SK-N-SH (cell line): Measurements from ENCODE around the gene LRRC32.

Experiments
- CHD2 ChIP-seq: fragments of 150-350 bp; IDR thresholded peaks from 2 replicates; pipeline ENCODE4 v1.6.1; 2018; ENCODE audit warnings: low read length; ENCODE audit not compliant: partially characterized antibody
- CTCF ChIP-seq: fragments of 200-600 bp; sonication (generic); IDR thresholded peaks from 2 replicates; pipeline ENCODE4 v1.6.1; 2017; ENCODE audit warnings: antibody characterized with exemption, mild to moderate bottlenecking, moderate library complexity
- EP300 ChIP-seq, 2 experiments: IDR thresholded peaks; 2 replicates each; pipeline versions ENCODE4 v1.4.0 to v1.6.1; 2012; ENCODE audit warnings: borderline replicate concordance in 1 of 2, low read depth in 1 of 2, low read length in 1 of 2
- EZH2phosphoT487 ChIP-seq: fragments of 200-600 bp; sonication (generic); IDR thresholded peaks from 2 replicates; pipeline ENCODE4 v1.6.1; 2017; ENCODE audit warnings: low read depth, mixed run types, mild to moderate bottlenecking, antibody characterized with exemption, moderate library complexity, borderline replicate concordance
- GABPA ChIP-seq: IDR thresholded peaks from 2 replicates; pipeline ENCODE4 v1.4.0; 2012; ENCODE audit warnings: low read depth, mild to moderate bottlenecking
- GATA2 ChIP-seq: sonication (generic); formaldehyde crosslinking; IDR thresholded peaks from 2 replicates; pipeline ENCODE4 v1.5.0; 2020; ENCODE audit warnings: mild to moderate bottlenecking, missing genetic modification reagents
- MAX ChIP-seq: IDR thresholded peaks from 2 replicates; pipeline ENCODE4 v1.4.0; 2012; ENCODE audit warnings: low read depth
- MEF2A ChIP-seq: IDR thresholded peaks from 2 replicates; pipeline ENCODE4 v1.4.0; 2012; ENCODE audit warnings: low read depth, borderline replicate concordance
- RAD21 ChIP-seq: IDR thresholded peaks from 2 replicates; pipeline ENCODE4 v1.6.1; 2012; ENCODE audit warnings: mild to moderate bottlenecking, low read length
- TCF12 ChIP-seq: IDR thresholded peaks from 2 replicates; pipeline ENCODE4 v1.4.0; 2012
- ZBTB33 ChIP-seq: IDR thresholded peaks from 2 replicates; pipeline ENCODE4 v1.4.0; 2012; ENCODE audit warnings: low read depth, borderline replicate concordance

GRCh38 chr11:76663912-76664440, 6.6 kb downstream of the LRRC32 start:
- TF ChIP-seq EP300 (IDR thresholded peaks at IDR 0.05; ENCODE audit: borderline replicate concordance in 1 of 2, low read depth in 1 of 2, low read length in 1 of 2) (no peak), EZH2phosphoT487 (no peak), CTCF (no peak), RAD21 (no peak), GABPA (no peak), ZBTB33 (no peak), MEF2A (no peak), MAX (no peak), CHD2 (no peak), GATA2 (no peak), TCF12 (no peak)
